ENCODE results near the gene C12orf56.
A peak's percentile ranks its signal among the peaks of the same experiment; 100 is the strongest.

The C12orf56 gene

GRCh38 chr12:64390275-64390851 lies at the start of gene C12orf56:
Gene C12orf56 (minus strand): TSS chr12:64390758. CDS start chr12:64390565, 193 bp downstream.
- DNase-seq = peak; percentile 49
- in situ Hi-C loops (cut with HindIII; ENCODE audit: low pct_ligation_motif_present, low pct_unique_long_range_greater_than_20kb, low sequenced_read_pairs) = loop anchor here (25.0 kb wide), 1 partner anchor 103 kb away; no protein-coding TSS in a partner anchor

GRCh38 chr12:64440100-64440499 lies 49.5 kb upstream of the C12orf56 start:
- DNase-seq = no peak
- in situ Hi-C loops (cut with HindIII; ENCODE audit: low pct_ligation_motif_present, low pct_unique_long_range_greater_than_20kb, low sequenced_read_pairs) = no loop called here

GRCh38 chr12:64433915-64434314 lies 43.4 kb upstream of the C12orf56 start:
- in situ Hi-C loops (cut with HindIII; ENCODE audit: low pct_ligation_motif_present, low pct_unique_long_range_greater_than_20kb, low sequenced_read_pairs) = no loop called here
- no peak for DNase-seq

GRCh38 chr12:64431791-64432190 lies 41.2 kb upstream of the C12orf56 start:
- in situ Hi-C loops (cut with HindIII; ENCODE audit: low pct_ligation_motif_present, low pct_unique_long_range_greater_than_20kb, low sequenced_read_pairs) = no loop called here
- DNase-seq = no peak

GRCh38 chr12:64430886-64431285 lies 40.3 kb upstream of the C12orf56 start:
- in situ Hi-C loops (cut with HindIII; ENCODE audit: low pct_ligation_motif_present, low pct_unique_long_range_greater_than_20kb, low sequenced_read_pairs) = no loop called here
- DNase-seq = no peak

- DNase-seq = no peak
- in situ Hi-C loops (cut with HindIII; ENCODE audit: low pct_ligation_motif_present, low pct_unique_long_range_greater_than_20kb, low sequenced_read_pairs) = no loop called here
Observed at GRCh38 chr12:64428956-64429355, 38.4 kb upstream of the C12orf56 start.

- DNase-seq = no peak
- in situ Hi-C loops (cut with HindIII; ENCODE audit: low pct_ligation_motif_present, low pct_unique_long_range_greater_than_20kb, low sequenced_read_pairs) = no loop called here
Observed at GRCh38 chr12:64427988-64428387, 37.4 kb upstream of the C12orf56 start.

- no peak for DNase-seq
- in situ Hi-C loops (cut with HindIII; ENCODE audit: low pct_ligation_motif_present, low pct_unique_long_range_greater_than_20kb, low sequenced_read_pairs) = no loop called here
Observed at GRCh38 chr12:64419696-64420095, 29.1 kb upstream of the C12orf56 start.

GRCh38 chr12:64418209-64418608 lies 27.7 kb upstream of the C12orf56 start:
- in situ Hi-C loops (cut with HindIII; ENCODE audit: low pct_ligation_motif_present, low pct_unique_long_range_greater_than_20kb, low sequenced_read_pairs) = no loop called here

GRCh38 chr12:64413884-64414283 lies 23.3 kb upstream of the C12orf56 start:
- in situ Hi-C loops (cut with HindIII; ENCODE audit: low pct_ligation_motif_present, low pct_unique_long_range_greater_than_20kb, low sequenced_read_pairs) = no loop called here
- DNase-seq = no peak

More at GRCh38 chr12:64418209-64418608, 27.7 kb upstream of the C12orf56 start:
- DNase-seq = no peak

GRCh38 chr12:64412459-64412858 lies 21.9 kb upstream of the C12orf56 start:
- no peak for DNase-seq
- in situ Hi-C loops (cut with HindIII; ENCODE audit: low pct_ligation_motif_present, low pct_unique_long_range_greater_than_20kb, low sequenced_read_pairs) = no loop called here

- no peak for DNase-seq
Observed at GRCh38 chr12:64411427-64411826, 20.9 kb upstream of the C12orf56 start.

GRCh38 chr12:64407342-64408223 lies 17.0 kb upstream of the C12orf56 start:
- in situ Hi-C loops (cut with HindIII; ENCODE audit: low pct_ligation_motif_present, low pct_unique_long_range_greater_than_20kb, low sequenced_read_pairs) = no loop called here
- DNase-seq = no peak

More at GRCh38 chr12:64411427-64411826, 20.9 kb upstream of the C12orf56 start:
- in situ Hi-C loops (cut with HindIII; ENCODE audit: low pct_ligation_motif_present, low pct_unique_long_range_greater_than_20kb, low sequenced_read_pairs) = no loop called here

- DNase-seq = peak; percentile 93
- in situ Hi-C loops (cut with HindIII; ENCODE audit: low pct_ligation_motif_present, low pct_unique_long_range_greater_than_20kb, low sequenced_read_pairs) = no loop called here
Observed at GRCh38 chr12:64404470-64405256, 14.1 kb upstream of the C12orf56 start.

- in situ Hi-C loops (cut with HindIII; ENCODE audit: low pct_ligation_motif_present, low pct_unique_long_range_greater_than_20kb, low sequenced_read_pairs) = no loop called here
Observed at GRCh38 chr12:64403707-64404469, 13.3 kb upstream of the C12orf56 start, which contains the start of gene XPOT. Gene XPOT (plus strand): TSS chr12:64404392. CDS start chr12:64410036, 5,644 bp downstream.

GRCh38 chr12:64402181-64402580 lies 11.6 kb upstream of the C12orf56 start:
- no peak for DNase-seq
- in situ Hi-C loops (cut with HindIII; ENCODE audit: low pct_ligation_motif_present, low pct_unique_long_range_greater_than_20kb, low sequenced_read_pairs) = no loop called here

More at GRCh38 chr12:64403707-64404469, 13.3 kb upstream of the C12orf56 start, which contains the start of gene XPOT:
- peak; percentile 99 for DNase-seq

GRCh38 chr12:64400041-64400440 lies 9.5 kb upstream of the C12orf56 start:
- DNase-seq = no peak
- in situ Hi-C loops (cut with HindIII; ENCODE audit: low pct_ligation_motif_present, low pct_unique_long_range_greater_than_20kb, low sequenced_read_pairs) = no loop called here

GRCh38 chr12:64395739-64396138 lies 5.2 kb upstream of the C12orf56 start:
- in situ Hi-C loops (cut with HindIII; ENCODE audit: low pct_ligation_motif_present, low pct_unique_long_range_greater_than_20kb, low sequenced_read_pairs) = loop anchor here (25.0 kb wide), 1 partner anchor 108 kb away; no protein-coding TSS in a partner anchor
- no peak for DNase-seq
